HuH-7 (cell line): ENCODE measurements around the gene ESPNL.
"Not testable (repeated sequence)": the region's sequence is repeated elsewhere in the genome, so short reads cannot be mapped to it uniquely, and the experiment has no call there.

Source experiments
- DNase-seq: peaks from one replicate; pipeline ENCODE4 v3.0.0; 2011; ENCODE audit warnings: low spot score

Gene ESPNL

GRCh38 chr2:238114851-238115660 is 14.9 kb downstream of the ESPNL start:
- DNase-seq, result no peak

GRCh38 chr2:238115709-238116108 is 15.6 kb downstream of the ESPNL start:
- not testable (repeated sequence) for DNase-seq

- DNase-seq, result no peak
Measured at GRCh38 chr2:238116298-238117198, 16.4 kb downstream of the ESPNL start.

- no peak for DNase-seq
Measured at GRCh38 chr2:238117199-238118154, 17.3 kb downstream of the ESPNL start.

GRCh38 chr2:238119756-238120462 is 19.8 kb downstream of the ESPNL start:
- no peak for DNase-seq

GRCh38 chr2:238120463-238121298 is 20.5 kb downstream of the ESPNL start:
- peak; percentile 74 for DNase-seq

- DNase-seq, result no peak
Measured at GRCh38 chr2:238121511-238122286, 21.6 kb downstream of the ESPNL start.

GRCh38 chr2:238122287-238123217 is 22.4 kb downstream of the ESPNL start:
- no peak for DNase-seq

- no peak for DNase-seq
Measured at GRCh38 chr2:238123218-238123971, 23.3 kb downstream of the ESPNL start.

GRCh38 chr2:238123991-238124470 is 23.9 kb downstream of the ESPNL start:
- no peak for DNase-seq

- no peak for DNase-seq
Measured at GRCh38 chr2:238124488-238125126, 24.5 kb downstream of the ESPNL start.

GRCh38 chr2:238125127-238125885 is 25.2 kb downstream of the ESPNL start:
- no peak for DNase-seq

GRCh38 chr2:238126338-238126737 is 26.2 kb downstream of the ESPNL start:
- no peak for DNase-seq

GRCh38 chr2:238126775-238127164 is 26.6 kb downstream of the ESPNL start:
- no peak for DNase-seq

GRCh38 chr2:238127165-238128060 is 27.3 kb downstream of the ESPNL start:
- DNase-seq, result peak; percentile 66
